Smooth muscle cell (in vitro differentiated cells): ENCODE measurements around the gene FANK1. TPM values are rescaled to one million over a fixed set of nuclear protein-coding genes. Genes with fewer than 3 reads are reported as not detected.

Experiments
- DNase-seq: peaks from one replicate; lab custom pipeline; 2025; ENCODE audit not compliant: unreplicated experiment; lab: John Stamatoyannopoulos, UW
- H2AFZ ChIP-seq: fragments of 200-600 bp; sonication (generic); 2 replicates; pipeline ENCODE4 v1.6.0; 2016; ENCODE audit warnings: antibody characterized with exemption, low read depth, mild to moderate bottlenecking
- H3F3A ChIP-seq: fragments of 200-600 bp; sonication (generic); 2 replicates; pipeline ENCODE4 v1.6.0; 2017; ENCODE audit warnings: antibody characterized with exemption, low read depth
- H3K27ac ChIP-seq: fragments of 200-600 bp; sonication (generic); 2 replicates; pipeline ENCODE4 v1.5.1; 2016; ENCODE audit warnings: low read depth, mild to moderate bottlenecking
- H3K27me3 ChIP-seq: fragments of 200-600 bp; sonication (generic); 2 replicates; pipeline ENCODE4 v1.6.1; 2016; ENCODE audit warnings: low read depth, mild to moderate bottlenecking
- H3K36me3 ChIP-seq: fragments of 200-600 bp; sonication (generic); 2 replicates; pipeline ENCODE4 v1.5.1; 2016; ENCODE audit warnings: low read depth
- H3K4me1 ChIP-seq: fragments of 200-600 bp; sonication (generic); 2 replicates; pipeline ENCODE4 v1.5.1; 2016; ENCODE audit warnings: low read depth
- H3K4me2 ChIP-seq: fragments of 200-600 bp; sonication (generic); 2 replicates; pipeline ENCODE4 v1.6.0; 2016; ENCODE audit warnings: mild to moderate bottlenecking
- H3K4me3 ChIP-seq: fragments of 200-600 bp; sonication (generic); 2 replicates; pipeline ENCODE4 v1.5.1; 2016; ENCODE audit warnings: mild to moderate bottlenecking
- H3K79me2 ChIP-seq: fragments of 200-600 bp; sonication (generic); 2 replicates; pipeline ENCODE4 v1.6.0; 2016; ENCODE audit warnings: low read depth, mild to moderate bottlenecking
- H3K9ac ChIP-seq: fragments of 200-600 bp; sonication (generic); 2 replicates; pipeline ENCODE4 v1.6.0; 2016; ENCODE audit warnings: low read depth
- H3K9me3 ChIP-seq: fragments of 200-600 bp; sonication (generic); replicated peaks from 2 replicates; pipeline ENCODE4 v1.5.1; 2016; ENCODE audit warnings: low read depth
- H4K20me1 ChIP-seq: fragments of 200-600 bp; sonication (generic); 2 replicates; pipeline ENCODE4 v1.6.0; 2016; ENCODE audit warnings: low read depth
- CTCF ChIP-seq: fragments of 200-600 bp; sonication (generic); IDR thresholded peaks from 2 replicates; pipeline ENCODE4 v1.5.1; 2017; ENCODE audit warnings: borderline replicate concordance, mild to moderate bottlenecking, antibody characterized with exemption; ENCODE audit not compliant: insufficient read depth, poor library complexity, severe bottlenecking
- WGBS: methylation state at CpG from one replicate; pipeline ENCODE4 v1.1.7; 2016; ENCODE audit warnings: low lambda C conversion rate; 5-methylcytosine and 5-hydroxymethylcytosine counted together
- polyA plus RNA-seq: library from polyadenylated mRNA; unstranded; fragments of >200 nt; fragmentation: Nextera tagmentation; extraction: Ambion mirVana; gene quantifications from 2 replicates; pipeline ENCODE4 v1.2.1, GENCODE V29; 2016
- total RNA-seq: library from RNA; depleted of rRNA; stranded (reverse); fragments of >200 nt; gene quantifications from 2 replicates; pipeline ENCODE4 v1.2.3, GENCODE V29; 2014

FANK1 gene
- total and polyA plus RNA-seq, 2 experiments from 2014 or later = 5.8 to 6.6 TPM

GRCh38 chr10:125929618-125930017 is 33.3 kb downstream of the FANK1 start:
- Histone ChIP-seq H3K36me3 (no peaks in the 10 kb centered on the region), H3K4me3 (peak overlapping the region; percentile 15), H3K9me3 (no peaks in the 10 kb centered on the region), H4K20me1 (no peaks in the 10 kb centered on the region), H3K9ac (no peak overlapping the region), H3K27me3 (no peaks in the 10 kb centered on the region), H3K4me1 (no peaks in the 10 kb centered on the region), H3K27ac (no peak overlapping the region), H3F3A (no peaks in the 10 kb centered on the region), H2AFZ (no peak overlapping the region), H3K4me2 (no peak overlapping the region), H3K79me2 (no peaks in the 10 kb centered on the region)
- no peak for TF ChIP-seq CTCF
- 95% methylated on average over 4 of the region's 4 CpGs for WGBS
- DNase-seq = no peak

GRCh38 chr10:125933693-125934092 is 37.3 kb downstream of the FANK1 start:
- Histone ChIP-seq H3K27me3 (no peaks in the 10 kb centered on the region), H3K27ac (no peak overlapping the region), H3K79me2 (no peaks in the 10 kb centered on the region), H2AFZ (no peak overlapping the region), H3K4me2 (no peak overlapping the region), H4K20me1 (no peaks in the 10 kb centered on the region), H3K4me1 (no peaks in the 10 kb centered on the region), H3K9me3 (no peaks in the 10 kb centered on the region), H3K9ac (no peak overlapping the region), H3K4me3 (no peak overlapping the region), H3F3A (no peaks in the 10 kb centered on the region), H3K36me3 (no peaks in the 10 kb centered on the region)
- WGBS = 60% methylated on average over 4 of the region's 4 CpGs
- TF ChIP-seq CTCF = no peak
- no peak for DNase-seq

- Histone ChIP-seq H3K4me1 (no peaks in the 10 kb centered on the region), H3K27me3 (no peaks in the 10 kb centered on the region), H3K4me2 (no peak overlapping the region), H2AFZ (no peak overlapping the region), H3K27ac (no peak overlapping the region), H3K36me3 (no peaks in the 10 kb centered on the region), H3K9me3 (no peaks in the 10 kb centered on the region), H3K79me2 (no peaks in the 10 kb centered on the region), H3K9ac (no peak overlapping the region), H3K4me3 (no peak overlapping the region), H4K20me1 (no peaks in the 10 kb centered on the region), H3F3A (no peaks in the 10 kb centered on the region)
- 85% methylated on average over 2 of the region's 2 CpGs for WGBS
- no peak for DNase-seq
- TF ChIP-seq CTCF = no peak
Observed at GRCh38 chr10:125936331-125936730, 40.0 kb downstream of the FANK1 start.

- Histone ChIP-seq H2AFZ (no peak overlapping the region), H3K9me3 (no peaks in the 10 kb centered on the region), H3K36me3 (no peaks in the 10 kb centered on the region), H3F3A (no peaks in the 10 kb centered on the region), H3K79me2 (no peaks in the 10 kb centered on the region), H3K4me1 (no peaks in the 10 kb centered on the region), H3K27me3 (no peaks in the 10 kb centered on the region), H3K4me3 (no peak overlapping the region), H4K20me1 (no peaks in the 10 kb centered on the region), H3K4me2 (no peak overlapping the region), H3K27ac (no peak overlapping the region), H3K9ac (no peak overlapping the region)
- DNase-seq = no peak
- no peak for TF ChIP-seq CTCF
- WGBS = 93% methylated on average over 13 of the region's 13 CpGs
Observed at GRCh38 chr10:125940515-125940914, 44.2 kb downstream of the FANK1 start.
